ENCODE data around the gene ZBTB47.

DNA sequence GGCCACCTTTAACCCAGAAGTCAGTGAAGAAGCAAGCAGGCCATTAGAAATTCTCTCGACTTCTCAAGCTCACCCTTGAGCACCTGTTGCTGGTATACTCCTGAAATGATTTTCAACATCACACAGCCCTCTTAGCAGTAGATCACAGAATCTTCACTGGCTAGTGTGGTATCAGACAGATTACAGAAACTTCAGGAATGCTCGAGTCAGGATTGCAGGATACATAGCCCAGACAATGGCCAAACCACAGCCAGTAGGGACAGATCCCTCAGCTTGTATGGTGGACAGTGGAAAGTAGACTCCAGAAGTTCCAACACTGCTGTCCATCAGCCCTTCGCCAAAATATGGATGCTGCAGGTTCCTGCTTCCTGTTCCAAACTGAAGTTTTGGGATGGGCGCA is 27.3 kb downstream of the ZBTB47 start:
- TF ChIP-seq CTCF (IDR thresholded peaks at IDR 0.05; ENCODE audit: extremely low read depth in 1 of 2, insufficient read depth in 1 of 2, low read depth in 1 of 2, low read length in 2 of 2) (no peak), POLR2AphosphoS5 (IDR thresholded peaks at IDR 0.05; ENCODE audit: insufficient read depth, low read depth, low read length) (no peak), FOS (IDR thresholded peaks at IDR 0.05; ENCODE audit: borderline replicate concordance, insufficient read depth, low read length) (no peak), EZH2 (IDR thresholded peaks at IDR 0.05; ENCODE audit: borderline replicate concordance, low read depth, low read length, severe bottlenecking) (no peak), POLR2A (IDR thresholded peaks at IDR 0.05; ENCODE audit: low read depth, low read length) (no peak), JUN (IDR thresholded peaks at IDR 0.05; ENCODE audit: borderline replicate concordance, insufficient read depth, insufficient read length, low read depth) (no peak)
- TF ChIP-seq, protein P1, sequence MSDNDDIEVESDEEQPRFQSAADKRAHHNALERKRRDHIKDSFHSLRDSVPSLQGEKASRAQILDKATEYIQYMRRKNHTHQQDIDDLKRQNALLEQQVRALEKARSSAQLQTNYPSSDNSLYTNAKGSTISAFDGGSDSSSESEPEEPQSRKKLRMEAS (IDR thresholded peaks at IDR 0.05; ENCODE audit: insufficient read depth, insufficient read length) = no peak
